ENCODE results near the gene APC.

GRCh38 chr5:112779531-112779930 lies 41.8 kb downstream of the APC start:
- TF ChIP-seq POLR2AphosphoS5 (IDR thresholded peaks at IDR 0.05) (no peak), CTCF (IDR thresholded peaks at IDR 0.05) (no peak)

Measured in stomach (tissue), 4 donors.